Measurements from ENCODE around the gene DIDO1. TPM values are rescaled to one million over a fixed set of nuclear protein-coding genes. Genes with fewer than 3 reads are reported as not detected.

The DIDO1 gene
- total and polyA plus RNA-seq, 2 of the 13 experiments (the other 11 are each of a cell fraction or from before 2014, with no cell fraction given) = 75.0 to 75.1 TPM

GRCh38 chr20:62937268-62938104, 11.2 kb upstream of the DIDO1 start:
- CTCF ChIA-PET (ENCODE audit: low intra/inter-chr PET ratio, low total read pairs) = no interaction called here
- no TSS peak for BruUV-seq (replicated peaks)
- DNase-seq (ENCODE audit: low spot score) = peak; percentile 94
- FAIRE-seq = peak; percentile 52
- Histone ChIP-seq H3K4me1 (ENCODE audit: insufficient read depth, low read length) (peaks cover 73% of the 10 kb centered on the region), H3K27me3 (ENCODE audit: control insufficient read depth in 1 of 2, insufficient read depth in 2 of 2, low read length in 2 of 2) (no peaks in the 10 kb centered on the region; a peak in 1 of 5 replicates), H3K4me2 (ENCODE audit: low read depth, low read length) (peak overlapping the region; percentile 81), H3K9me3 (ENCODE audit: low read length) (no peaks in the 10 kb centered on the region), H3K4me3 (replicated peaks in 1 of 3; ENCODE audit: insufficient read depth in 1 of 3, low read depth in 2 of 3, low read length in 3 of 3) (peak overlapping the region; percentile 76 to 94 (median 80)), H3K79me2 (ENCODE audit: insufficient read depth, low read length) (peaks cover 94% of the 10 kb centered on the region), H3K36me3 (replicated peaks in 1 of 2; ENCODE audit: control insufficient read depth in 1 of 2, insufficient read depth in 2 of 2, low read length in 2 of 2) (peaks cover 22 to 42% of the 10 kb centered on the region in 2 experiments), H2AFZ (ENCODE audit: low read length) (no peak overlapping the region), H3K9ac (ENCODE audit: insufficient read depth, low read depth, low read length) (peak overlapping the region; percentile 97), H3K27ac (ENCODE audit: extremely low read length, insufficient read depth, low read length) (peak overlapping the region; percentile 89), H4K20me1 (ENCODE audit: insufficient read depth, low read length) (peaks cover 55% of the 10 kb centered on the region)
- POLR2A ChIA-PET = interaction anchor here (1.0 to 7.5 kb wide), 18 partner anchors 9 to 271 kb away, joined by 3 to 205 read pairs (median 7); partner anchors contain the start of genes DIDO1, SLC17A9 and TCFL5
- peak; percentile 86 for ATAC-seq
- in situ Hi-C loops (cut with HindIII; ENCODE audit: extremely low pct_ligation_motif_present, low pct_unique_long_range_greater_than_20kb) = no loop called here
- 1% methylated on average over 81 of the region's 92 CpGs for WGBS (ENCODE audit: low lambda C conversion rate)
- intact Hi-C loops (cut with micrococcal nuclease; ENCODE audit: unreplicated experiment) = loop anchor here (1.0 to 5.0 kb wide), 3 partner anchors 18 to 35 kb away; no protein-coding TSS in a partner anchor
- TF ChIP-seq ZMYM3 (CRISPR knock-in tag; IDR thresholded peaks at IDR 0.05) (peak; percentile 76; the same call in 1 of the 2 replicates), PRDM10 (CRISPR knock-in tag; IDR thresholded peaks at IDR 0.05; ENCODE audit: low read depth) (no peak; the same call in 1 of the 2 replicates), ZNF432 (CRISPR knock-in tag; IDR thresholded peaks at IDR 0.05; ENCODE audit: borderline replicate concordance) (no peak), ZNF776 (CRISPR knock-in tag; IDR thresholded peaks at IDR 0.05) (peak; percentile 86; the same call in 1 of the 2 replicates), ZSCAN25 (CRISPR knock-in tag; IDR thresholded peaks at IDR 0.05) (peak; percentile 51; the same call in 1 of the 2 replicates), KDM1A (CRISPR knock-in tag; IDR thresholded peaks at IDR 0.05) (no peak), ZXDC (CRISPR knock-in tag; IDR thresholded peaks at IDR 0.05) (peak; percentile 77; the same call in 1 of the 2 replicates), KLF16 (CRISPR knock-in tag; IDR thresholded peaks at IDR 0.05) (peak; percentile 58 to 99; a peak in 2 of 4 replicates), SP140L (CRISPR knock-in tag; IDR thresholded peaks at IDR 0.05; ENCODE audit: borderline replicate concordance) (peak; percentile 91; the same call in 1 of the 2 replicates), KDM6A (CRISPR knock-in tag; IDR thresholded peaks at IDR 0.05; ENCODE audit: low read depth) (0 out of 2 replicates have a peak, but pooled peaks have one; percentile 11), ZNF331 (CRISPR knock-in tag; IDR thresholded peaks at IDR 0.05) (peak; percentile 93), ZBTB4 (CRISPR knock-in tag; IDR thresholded peaks at IDR 0.05; ENCODE audit: borderline replicate concordance) (peak; percentile 49; the same call in 1 of the 2 replicates), GTF2F1 (IDR thresholded peaks at IDR 0.05; ENCODE audit: low read length) (no peak)

Measured in HepG2 (cell line).